OCI-LY7 (cell line): ENCODE measurements around the gene CDC42BPG. TPM values are rescaled to one million over a fixed set of nuclear protein-coding genes. Genes with fewer than 3 reads are reported as not detected.

Experiments used
- BruUV-seq: library from RNA; stranded (reverse); fragments of 400-500 nt; replicated peaks from 2 replicates; lab custom pipeline; 2021; lab: Mats Ljungman, UMichigan
- CTCF ChIA-PET: fragments of 300-600 bp; sonication (Branson Sonifier 250); formaldehyde crosslinking; loops from one replicate; lab custom pipeline; 2022; ENCODE audit warnings: antibody characterized with exemption; ENCODE audit not compliant: unreplicated experiment; lab: Charles Lee
- POLR2A ChIA-PET: fragments of 300-600 bp; sonication (Branson Sonifier 250); formaldehyde crosslinking; loops from one replicate; lab custom pipeline; 2022; ENCODE audit warnings: antibody characterized with exemption; lab: Charles Lee
- DNase-seq: peaks from one replicate; pipeline ENCODE4 v3.0.0-alpha.2; 2015; ENCODE audit warnings: low spot score
- H2AFZ ChIP-seq: fragments of 200-600 bp; sonication (generic), shearing (Covaris generic); 2 replicates; pipeline ENCODE4 v1.6.1; 2014; ENCODE audit warnings: mild to moderate bottlenecking, antibody characterized with exemption, low read length, moderate library complexity
- H3K27ac ChIP-seq: fragments of 200-600 bp; sonication (generic); 2 replicates; pipeline ENCODE4 v1.5.1; 2014; ENCODE audit warnings: mixed run types, low read depth, mild to moderate bottlenecking, moderate library complexity, low read length, inconsistent platforms; ENCODE audit not compliant: poor library complexity, severe bottlenecking
- H3K36me3 ChIP-seq: fragments of 200-600 bp; sonication (generic); 2 replicates; pipeline ENCODE4 v1.6.1; 2014; ENCODE audit warnings: mild to moderate bottlenecking, antibody characterized with exemption, low read length, moderate library complexity, mixed read lengths; ENCODE audit not compliant: insufficient read depth
- H3K4me1 ChIP-seq: fragments of 200-600 bp; sonication (generic); 2 replicates; pipeline ENCODE4 v1.5.1; 2014; ENCODE audit warnings: mild to moderate bottlenecking, low read length; ENCODE audit not compliant: insufficient read depth, poor library complexity, severe bottlenecking
- H3K4me2 ChIP-seq: fragments of 200-600 bp; sonication (generic); 2 replicates; pipeline ENCODE4 v1.6.1; 2014; ENCODE audit warnings: mild to moderate bottlenecking, low read length
- H3K4me3 ChIP-seq: fragments of 200-600 bp; sonication (generic); 2 replicates; pipeline ENCODE4 v1.5.1; 2014; ENCODE audit warnings: mild to moderate bottlenecking, low read depth, low read length; ENCODE audit not compliant: poor library complexity, severe bottlenecking
- H3K79me2 ChIP-seq: fragments of 200-600 bp; sonication (generic); 2 replicates; pipeline ENCODE4 v1.6.1; 2016; ENCODE audit warnings: low read depth, mild to moderate bottlenecking, low read length, moderate library complexity, mixed read lengths; ENCODE audit not compliant: insufficient read depth
- H3K9me2 ChIP-seq: fragments of 200-600 bp; sonication (generic); 2 replicates; pipeline ENCODE4 v1.6.1; 2016; ENCODE audit warnings: mild to moderate bottlenecking, low read length, mixed read lengths; ENCODE audit not compliant: insufficient read depth
- H3K9me3 ChIP-seq: fragments of 200-600 bp; sonication (generic); 2 replicates; pipeline ENCODE4 v1.6.1; 2014; ENCODE audit warnings: mild to moderate bottlenecking, mixed run types, low read length, mixed read lengths
- H4K20me1 ChIP-seq: fragments of 200-600 bp; sonication (generic); 2 replicates; pipeline ENCODE4 v1.6.1; 2014; ENCODE audit warnings: mild to moderate bottlenecking, antibody characterized with exemption, low read length, moderate library complexity, mixed read lengths; ENCODE audit not compliant: insufficient read depth
- CTCF ChIP-seq: fragments of 200-600 bp; sonication (generic); conservative IDR thresholded peaks from 2 replicates; pipeline ENCODE4 v1.5.1; 2014; ENCODE audit warnings: mild to moderate bottlenecking, antibody characterized with exemption, low read length, moderate library complexity, mixed read lengths
- EZH2phosphoT487 ChIP-seq: fragments of 200-600 bp; sonication (generic); IDR thresholded peaks from 2 replicates; pipeline ENCODE4 v1.6.1; 2018; ENCODE audit warnings: low read depth, borderline replicate concordance, mild to moderate bottlenecking, mixed run types, antibody characterized with exemption, low read length, moderate library complexity, mixed read lengths
- intact Hi-C: fragments of 100-400 bp; cut with micrococcal nuclease; formaldehyde crosslinking; loops from one replicate; pipeline ENCODE4 v1.10.0; 2022; ENCODE audit not compliant: unreplicated experiment
- total RNA-seq, 2 experiments: library from RNA; depleted of rRNA in 1 of 2; stranded (reverse); fragments of >200 nt in 1 of 2; shearing (Covaris generic) in 1 of 2; gene quantifications; 2 replicates each; pipeline ENCODE4 v1.2.3, GENCODE V29; 2014 to 2022

The CDC42BPG gene
- total RNA-seq, 2 experiments from 2014 or later = 3.5 to 4.9 TPM

- ChIA-PET CTCF (interaction anchor here (1.4 to 2.9 kb wide), 2 partner anchors 42 to 43 kb away, joined by 4 to 9 read pairs; no protein-coding TSS in a partner anchor), POLR2A (interaction anchor here (1.2 to 2.0 kb wide), 2 partner anchors 41 to 43 kb away, joined by 3 to 4 read pairs; no protein-coding TSS in a partner anchor)
- no peak overlapping the region for H3K4me2 ChIP-seq
Observed at GRCh38 chr11:64891215-64891848, 46.9 kb upstream of the CDC42BPG start.

GRCh38 chr11:64890522-64890939, 46.1 kb upstream of the CDC42BPG start:
- Histone ChIP-seq H3K9me3 (no peaks in the 10 kb centered on the region), H3K4me2 (no peak overlapping the region), H3K9me2 (no peaks in the 10 kb centered on the region), H4K20me1 (no peaks in the 10 kb centered on the region), H3K4me1 (peaks cover 28% of the 10 kb centered on the region), H3K4me3 (no peak overlapping the region), H3K27ac (no peak overlapping the region), H2AFZ (no peak overlapping the region), H3K36me3 (no peaks in the 10 kb centered on the region; the same call in 1 of the 2 replicates), H3K79me2 (no peaks in the 10 kb centered on the region)
- no peak for DNase-seq
- no peak for TF ChIP-seq CTCF
- TF ChIP-seq EZH2phosphoT487 = no peak
- ChIA-PET POLR2A (interaction anchor here (1.2 kb wide), 1 partner anchor 40 kb away, joined by 3 read pairs; no protein-coding TSS in a partner anchor), CTCF (interaction anchor here (0.7 to 2.9 kb wide), 3 partner anchors 21 to 42 kb away, joined by 3 to 9 read pairs (median 4); no protein-coding TSS in a partner anchor)
- intact Hi-C loops = loop anchor here (5.0 kb wide), 1 partner anchor 103 kb away; no protein-coding TSS in a partner anchor
- no TSS peak for BruUV-seq

More at GRCh38 chr11:64891215-64891848, 46.9 kb upstream of the CDC42BPG start:
- no peak overlapping the region for H3K4me3 ChIP-seq
- H2AFZ ChIP-seq = no peak overlapping the region
- no peaks in the 10 kb centered on the region for H4K20me1 ChIP-seq
- intact Hi-C loops = loop anchor here (5.0 kb wide), 1 partner anchor 104 kb away; no protein-coding TSS in a partner anchor
- no peak overlapping the region for H3K27ac ChIP-seq
- no peaks in the 10 kb centered on the region for H3K9me2 ChIP-seq
- TF ChIP-seq CTCF = no peak
- TF ChIP-seq EZH2phosphoT487 = no peak
- H3K4me1 ChIP-seq = peaks cover 28% of the 10 kb centered on the region
- no TSS peak for BruUV-seq
- H3K79me2 ChIP-seq = no peaks in the 10 kb centered on the region
- no peaks in the 10 kb centered on the region for H3K9me3 ChIP-seq
- DNase-seq = no peak
- H3K36me3 ChIP-seq = no peaks in the 10 kb centered on the region; the same call in 1 of the 2 replicates
